ENCODE results near the gene HHATL. TPM values are rescaled to one million over a fixed set of nuclear protein-coding genes. Genes with fewer than 3 reads are reported as not detected.

Gene HHATL
- total and polyA plus RNA-seq, 5 donors from 2014 or later, result not detected

- Mint-ChIP-seq H3K27me3 (peaks cover 4% of the 10 kb centered on the region), H3K4me3 (no peak overlapping the region), H3K4me1 (peaks cover 0 to 17% (median 0%) of the 10 kb centered on the region in 4 donors), H3K9me3 (peaks cover 0 to 2% (median 0%) of the 10 kb centered on the region in 7 donors), H3K36me3 (no peaks in the 10 kb centered on the region), H3K27ac (no peak overlapping the region)
- H3K4me1 ChIP-seq (ENCODE audit: control insufficient read depth, insufficient read depth, low read length, poor library complexity, severe bottlenecking), result peaks cover 10% of the 10 kb centered on the region
- ATAC-seq (ENCODE audit: low read depth in 2 of 2), result no peak
- no peaks in the 10 kb centered on the region for H3K27me3 ChIP-seq (ENCODE audit: control insufficient read depth, insufficient read depth, low read length)
- no peak overlapping the region for H3K27ac ChIP-seq (ENCODE audit: insufficient read depth, low read length, poor library complexity, severe bottlenecking)
- no peaks in the 10 kb centered on the region for H3K36me3 ChIP-seq (ENCODE audit: control insufficient read depth, insufficient read depth, low read length)
- H3K9me3 ChIP-seq (ENCODE audit: control insufficient read depth in 2 of 2, low read length in 2 of 2), result no peaks in the 10 kb centered on the region
- DNase-seq, result no peak
- no peak overlapping the region for H3K4me3 ChIP-seq (ENCODE audit: low read depth, low read length)
Measured at GRCh38 chr3:42702982-42703694, 540 bp upstream of the HHATL start.

- ATAC-seq (ENCODE audit: low read depth in 2 of 2) (peak; percentile 59 to 74), DNase-seq (peak; percentile 25 to 65 (median 58))
- Mint-ChIP-seq H3K27ac (peak overlapping the region in 1 of 3 donors; percentile 41), H3K9me3 (peaks cover 0 to 2% (median 0%) of the 10 kb centered on the region in 7 donors), H3K4me3 (no peak overlapping the region), H3K27me3 (peaks cover 4% of the 10 kb centered on the region), H3K4me1 (peaks cover 0 to 20% (median 0%) of the 10 kb centered on the region in 4 donors), H3K36me3 (no peaks in the 10 kb centered on the region)
- Histone ChIP-seq H3K4me3 (ENCODE audit: low read depth, low read length) (no peak overlapping the region), H3K27ac (ENCODE audit: insufficient read depth, low read length, poor library complexity, severe bottlenecking) (no peak overlapping the region), H3K9me3 (ENCODE audit: control insufficient read depth in 2 of 2, low read length in 2 of 2) (no peaks in the 10 kb centered on the region), H3K4me1 (ENCODE audit: control insufficient read depth, insufficient read depth, low read length, poor library complexity, severe bottlenecking) (peaks cover 10% of the 10 kb centered on the region), H3K27me3 (ENCODE audit: control insufficient read depth, insufficient read depth, low read length) (no peaks in the 10 kb centered on the region), H3K36me3 (ENCODE audit: control insufficient read depth, insufficient read depth, low read length) (no peaks in the 10 kb centered on the region)
Measured at GRCh38 chr3:42701371-42702065, 1.1 kb downstream of the HHATL start.

- no peak overlapping the region for H3K4me3 Mint-ChIP-seq
- H3K27me3 Mint-ChIP-seq, result peaks cover 4% of the 10 kb centered on the region
- no peaks in the 10 kb centered on the region for H3K9me3 ChIP-seq (ENCODE audit: control insufficient read depth in 2 of 2, low read length in 2 of 2)
- peaks cover 10% of the 10 kb centered on the region for H3K4me1 ChIP-seq (ENCODE audit: control insufficient read depth, insufficient read depth, low read length, poor library complexity, severe bottlenecking)
- H3K9me3 Mint-ChIP-seq, result peaks cover 0 to 2% (median 0%) of the 10 kb centered on the region in 7 donors
- H3K36me3 ChIP-seq (ENCODE audit: control insufficient read depth, insufficient read depth, low read length), result no peaks in the 10 kb centered on the region
- peaks cover 2% of the 10 kb centered on the region for H3K27me3 ChIP-seq (ENCODE audit: control insufficient read depth, insufficient read depth, low read length)
- H3K4me1 Mint-ChIP-seq, result peaks cover 0 to 20% (median 0%) of the 10 kb centered on the region in 4 donors
- no peaks in the 10 kb centered on the region for H3K36me3 Mint-ChIP-seq
- H3K27ac ChIP-seq (ENCODE audit: insufficient read depth, low read length, poor library complexity, severe bottlenecking), result no peak overlapping the region
- H3K27ac Mint-ChIP-seq, result no peak overlapping the region
- DNase-seq (no peak), ATAC-seq (ENCODE audit: low read depth in 2 of 2) (no peak)
- H3K4me3 ChIP-seq (ENCODE audit: low read depth, low read length), result no peak overlapping the region
Measured at GRCh38 chr3:42700366-42701288, 2.0 kb downstream of the HHATL start.

- ATAC-seq (ENCODE audit: low read depth in 2 of 2) (no peak), DNase-seq (no peak)
- Mint-ChIP-seq H3K36me3 (no peaks in the 10 kb centered on the region), H3K9me3 (peaks cover 0 to 2% (median 0%) of the 10 kb centered on the region in 7 donors), H3K4me1 (peaks cover 0 to 17% (median 0%) of the 10 kb centered on the region in 4 donors), H3K27me3 (peaks cover 4% of the 10 kb centered on the region), H3K4me3 (no peak overlapping the region), H3K27ac (no peak overlapping the region)
- Histone ChIP-seq H3K9me3 (ENCODE audit: control insufficient read depth in 2 of 2, low read length in 2 of 2) (no peaks in the 10 kb centered on the region), H3K27me3 (ENCODE audit: control insufficient read depth, insufficient read depth, low read length) (peaks cover 2% of the 10 kb centered on the region), H3K27ac (ENCODE audit: insufficient read depth, low read length, poor library complexity, severe bottlenecking) (no peak overlapping the region), H3K4me3 (ENCODE audit: low read depth, low read length) (no peak overlapping the region), H3K36me3 (ENCODE audit: control insufficient read depth, insufficient read depth, low read length) (no peaks in the 10 kb centered on the region), H3K4me1 (ENCODE audit: control insufficient read depth, insufficient read depth, low read length, poor library complexity, severe bottlenecking) (peaks cover 10% of the 10 kb centered on the region)
Measured at GRCh38 chr3:42699511-42699971, 3.1 kb downstream of the HHATL start.

- peaks cover 2% of the 10 kb centered on the region for H3K27me3 ChIP-seq (ENCODE audit: control insufficient read depth, insufficient read depth, low read length)
- DNase-seq, result peak in 1 of 3 donors; percentile 23
- H3K4me3 ChIP-seq (ENCODE audit: low read depth, low read length), result no peak overlapping the region
Measured at GRCh38 chr3:42698911-42699230, 3.7 kb downstream of the HHATL start.

GRCh38 chr3:42698216-42698910 lies 4.2 kb downstream of the HHATL start:
- Histone ChIP-seq H3K27me3 (ENCODE audit: control insufficient read depth, insufficient read depth, low read length) (peaks cover 2% of the 10 kb centered on the region), H3K27ac (ENCODE audit: insufficient read depth, low read length, poor library complexity, severe bottlenecking) (no peak overlapping the region), H3K36me3 (ENCODE audit: control insufficient read depth, insufficient read depth, low read length) (no peaks in the 10 kb centered on the region), H3K9me3 (ENCODE audit: control insufficient read depth in 2 of 2, low read length in 2 of 2) (no peaks in the 10 kb centered on the region), H3K4me1 (ENCODE audit: control insufficient read depth, insufficient read depth, low read length, poor library complexity, severe bottlenecking) (peaks cover 10% of the 10 kb centered on the region), H3K4me3 (ENCODE audit: low read depth, low read length) (no peak overlapping the region)
- H3K27me3 Mint-ChIP-seq, result peaks cover 4% of the 10 kb centered on the region
- H3K27ac Mint-ChIP-seq, result no peak overlapping the region
- DNase-seq (no peak), ATAC-seq (ENCODE audit: low read depth in 2 of 2) (no peak)
- H3K9me3 Mint-ChIP-seq, result peaks cover 0 to 2% (median 0%) of the 10 kb centered on the region in 7 donors
- peaks cover 0 to 17% (median 0%) of the 10 kb centered on the region in 4 donors for H3K4me1 Mint-ChIP-seq
- H3K36me3 Mint-ChIP-seq, result no peaks in the 10 kb centered on the region
- peak overlapping the region in 1 of 4 donors; percentile 2 for H3K4me3 Mint-ChIP-seq

More at GRCh38 chr3:42698911-42699230, 3.7 kb downstream of the HHATL start:
- Histone ChIP-seq H3K27ac (ENCODE audit: insufficient read depth, low read length, poor library complexity, severe bottlenecking) (no peak overlapping the region), H3K4me1 (ENCODE audit: control insufficient read depth, insufficient read depth, low read length, poor library complexity, severe bottlenecking) (peaks cover 10% of the 10 kb centered on the region), H3K36me3 (ENCODE audit: control insufficient read depth, insufficient read depth, low read length) (no peaks in the 10 kb centered on the region), H3K9me3 (ENCODE audit: control insufficient read depth in 2 of 2, low read length in 2 of 2) (no peaks in the 10 kb centered on the region)
- H3K9me3 Mint-ChIP-seq, result peaks cover 0 to 2% (median 0%) of the 10 kb centered on the region in 7 donors
- peaks cover 0 to 17% (median 0%) of the 10 kb centered on the region in 4 donors for H3K4me1 Mint-ChIP-seq
- H3K4me3 Mint-ChIP-seq, result no peak overlapping the region
- no peak for ATAC-seq (ENCODE audit: low read depth in 2 of 2)
- H3K27ac Mint-ChIP-seq, result no peak overlapping the region
- peaks cover 4% of the 10 kb centered on the region for H3K27me3 Mint-ChIP-seq
- H3K36me3 Mint-ChIP-seq, result no peaks in the 10 kb centered on the region
